Measurements from ENCODE around the gene RPTOR. TPM values are rescaled to one million over a fixed set of nuclear protein-coding genes. Genes with fewer than 3 reads are reported as not detected.
A peak's percentile ranks its signal among the peaks of the same experiment; 100 is the strongest.

Gene RPTOR
- total RNA-seq, 2 experiments from 2014 or later: 48.7 to 58.2 TPM

DNA sequence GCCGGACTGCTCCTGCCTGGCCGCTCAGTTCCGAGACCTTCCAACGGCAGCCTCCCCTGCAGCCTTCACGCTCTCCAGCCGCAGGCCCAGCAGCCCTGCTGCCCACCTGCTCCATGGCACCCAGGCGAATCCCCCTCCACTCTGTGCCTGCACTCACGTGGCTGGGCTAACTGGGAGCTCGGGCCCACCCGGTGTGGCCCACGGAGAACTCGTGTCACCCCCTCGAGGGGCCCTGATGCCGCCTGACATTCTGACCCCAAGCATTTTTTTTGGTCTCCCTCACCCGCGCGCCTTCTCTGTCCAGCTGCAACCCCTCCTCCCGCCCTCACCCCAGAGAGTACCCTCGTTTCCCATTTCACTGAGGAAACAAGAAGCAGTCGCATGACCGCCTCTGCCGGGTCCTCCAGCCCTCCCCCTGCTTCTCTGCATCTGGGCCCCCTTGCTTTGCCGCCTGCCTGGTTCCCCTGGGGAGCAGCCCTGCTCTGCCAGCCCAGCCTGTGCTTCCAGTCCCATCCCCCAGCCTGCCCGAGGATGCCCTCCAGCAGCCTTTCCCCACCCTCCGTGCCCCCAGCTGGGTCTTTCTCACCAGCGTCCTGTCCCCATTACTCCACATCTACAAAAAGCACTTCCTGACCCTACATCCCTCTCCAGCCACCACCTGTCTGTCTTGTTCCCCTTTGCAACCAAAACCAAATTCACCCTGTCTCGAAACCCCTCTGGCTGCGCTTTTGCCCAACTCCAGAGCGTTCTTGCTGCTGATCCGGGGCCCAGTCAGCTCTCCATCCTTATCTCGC lies 300.6 kb downstream of the RPTOR start:
- Mint-ChIP-seq H3K36me3 (ENCODE audit: low read depth) (peaks cover 46% of the 10 kb centered on the region), H3K4me3 (no peak overlapping the region), H3K9me3 (no peaks in the 10 kb centered on the region), H3K27me3 (no peaks in the 10 kb centered on the region), H3K27ac (peak overlapping the region; percentile 94), H3K4me1 (peaks cover 68% of the 10 kb centered on the region)
- POLR2A ChIA-PET: interaction anchor here (0.7 kb wide), 1 partner anchor 188 kb away, joined by 3 read pairs; no protein-coding TSS in a partner anchor
- CTCF ChIA-PET: interaction anchor here (0.7 to 2.2 kb wide), 4 partner anchors 9 to 54 kb away, joined by 3 to 6 read pairs (median 5); no protein-coding TSS in a partner anchor
- DNase-seq: no peak

DNA sequence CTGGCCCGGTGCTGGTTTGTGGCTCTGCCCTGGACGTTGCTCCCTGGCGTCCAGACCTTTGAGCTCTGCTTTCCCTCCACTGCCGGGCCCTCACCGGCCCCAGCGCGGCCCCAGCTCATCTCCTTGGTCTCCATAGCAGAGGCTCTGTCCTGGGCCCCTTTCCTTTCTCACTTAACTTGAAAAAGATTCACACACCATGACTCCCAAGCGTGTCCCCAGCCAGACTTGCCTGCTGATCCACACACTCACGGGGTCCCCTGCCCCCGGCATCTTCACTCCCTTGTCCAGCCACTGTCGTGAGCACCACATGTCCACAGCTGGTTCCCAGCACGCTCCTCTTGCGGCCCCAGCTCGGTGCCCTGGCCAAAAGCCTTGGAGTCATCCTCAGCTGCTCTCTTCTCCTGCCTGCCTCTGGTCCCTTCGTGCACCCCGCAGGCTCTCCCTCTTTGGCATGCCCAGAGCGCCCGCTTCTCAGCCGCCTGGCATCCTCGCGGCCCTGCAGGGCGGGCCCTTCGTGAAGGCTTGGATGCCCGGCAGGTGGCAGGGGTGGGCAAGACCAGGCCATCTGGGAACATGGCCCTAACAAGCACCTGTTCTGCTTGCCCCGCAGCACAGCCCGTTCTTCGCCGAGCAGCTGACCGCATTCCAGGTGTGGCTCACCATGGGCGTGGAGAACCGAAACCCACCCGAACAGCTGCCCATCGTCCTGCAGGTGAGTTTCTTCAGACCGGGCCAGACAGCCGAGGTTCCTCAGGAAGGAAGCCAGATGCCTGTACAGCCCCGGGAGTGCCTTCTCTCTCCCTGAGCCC lies 301.4 kb downstream of the RPTOR start:
- H3K36me3 Mint-ChIP-seq (ENCODE audit: low read depth): peaks cover 52% of the 10 kb centered on the region
- peak overlapping the region; percentile 94 for H3K27ac Mint-ChIP-seq
- H3K4me1 Mint-ChIP-seq: peaks cover 76% of the 10 kb centered on the region
- no peak for DNase-seq
- CTCF ChIA-PET: interaction anchor here (0.7 to 2.2 kb wide), 5 partner anchors 10 to 53 kb away, joined by 3 to 6 read pairs (median 4); no protein-coding TSS in a partner anchor
- H3K9me3 Mint-ChIP-seq: no peaks in the 10 kb centered on the region
- H3K27me3 Mint-ChIP-seq: no peaks in the 10 kb centered on the region
- POLR2A ChIA-PET: interaction anchor here (0.7 kb wide), 1 partner anchor 189 kb away, joined by 3 read pairs; no protein-coding TSS in a partner anchor
- H3K4me3 Mint-ChIP-seq: no peak overlapping the region

DNA sequence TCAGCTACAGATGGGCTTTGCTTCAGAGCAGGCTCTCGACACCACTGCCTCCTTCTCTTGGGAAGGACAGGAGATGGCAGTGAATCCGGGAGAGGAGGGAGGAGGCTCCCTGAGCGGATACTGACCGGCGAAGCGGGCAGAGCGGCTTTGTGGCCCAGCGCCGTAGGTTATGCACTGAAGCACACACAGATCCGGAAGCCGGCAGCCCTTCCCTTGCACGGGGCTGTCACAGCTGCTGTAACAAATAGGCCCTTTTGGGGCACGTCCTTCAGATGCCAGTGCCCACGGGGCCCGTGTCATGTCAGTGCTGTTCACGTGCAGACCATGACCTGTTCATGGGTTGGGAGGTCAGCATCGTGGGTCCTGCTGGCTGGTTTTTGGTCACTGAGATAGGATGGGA lies 302.3 kb downstream of the RPTOR start:
- peak overlapping the region; percentile 12 for H3K4me3 Mint-ChIP-seq
- H3K4me1 Mint-ChIP-seq: peaks cover 85% of the 10 kb centered on the region
- ChIA-PET CTCF (interaction anchor here (0.7 to 2.2 kb wide), 6 partner anchors 9 to 53 kb away, joined by 3 to 10 read pairs (median 4); no protein-coding TSS in a partner anchor), POLR2A (interaction anchor here (0.7 to 1.7 kb wide), 4 partner anchors 9 to 54 kb away, joined by 3 to 11 read pairs (median 4); no protein-coding TSS in a partner anchor)
- peak overlapping the region; percentile 94 for H3K27ac Mint-ChIP-seq
- peaks cover 56% of the 10 kb centered on the region for H3K36me3 Mint-ChIP-seq (ENCODE audit: low read depth)
- no peaks in the 10 kb centered on the region for H3K27me3 Mint-ChIP-seq
- H3K9me3 Mint-ChIP-seq: no peaks in the 10 kb centered on the region
- DNase-seq: no peak

DNA sequence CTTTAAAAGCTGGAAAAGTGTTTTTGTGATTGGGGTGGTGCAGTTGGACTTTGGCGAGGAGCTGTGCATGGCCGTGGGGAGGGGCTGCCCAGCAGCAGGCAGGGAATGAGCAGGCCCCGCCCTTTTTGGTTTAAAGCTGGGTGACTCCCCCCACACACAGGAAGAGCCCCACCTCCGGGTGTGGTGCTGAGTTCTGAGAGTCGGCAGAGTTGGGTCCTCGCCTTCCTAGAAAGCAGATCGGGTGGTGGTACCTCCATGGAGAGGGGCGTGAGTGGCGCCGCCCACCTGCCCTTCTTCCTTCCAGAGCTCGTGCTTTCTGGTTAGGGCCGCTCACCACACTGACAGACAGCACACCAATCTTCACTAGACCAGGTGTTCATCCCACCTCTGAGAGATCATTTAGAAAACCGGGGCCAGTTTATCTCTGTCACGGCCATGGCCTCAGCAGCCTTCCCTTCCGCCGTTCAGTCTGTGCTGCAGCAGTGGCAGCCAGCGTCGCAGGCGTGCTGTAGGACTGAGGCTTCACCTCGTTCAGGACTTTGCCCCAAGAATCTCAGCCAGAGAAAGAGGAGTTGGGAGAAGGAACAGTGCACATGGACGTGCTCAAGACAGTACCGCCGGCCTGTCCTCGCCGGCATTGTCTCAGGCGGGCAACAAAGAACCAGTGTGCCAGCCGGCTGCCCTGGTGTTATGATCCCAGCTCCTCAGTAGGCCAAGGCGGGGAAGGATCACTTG lies 303.0 kb downstream of the RPTOR start:
- H3K4me3 Mint-ChIP-seq: peak overlapping the region; percentile 12
- no peaks in the 10 kb centered on the region for H3K27me3 Mint-ChIP-seq
- H3K27ac Mint-ChIP-seq: peak overlapping the region; percentile 94
- ChIA-PET POLR2A (interaction anchor here (0.6 to 1.7 kb wide), 7 partner anchors 9 to 55 kb away, joined by 3 to 11 read pairs (median 4); no protein-coding TSS in a partner anchor), CTCF (interaction anchor here (0.6 to 2.2 kb wide), 7 partner anchors 9 to 57 kb away, joined by 3 to 10 read pairs (median 3); no protein-coding TSS in a partner anchor)
- H3K4me1 Mint-ChIP-seq: peaks cover 88% of the 10 kb centered on the region
- H3K36me3 Mint-ChIP-seq (ENCODE audit: low read depth): peaks cover 63% of the 10 kb centered on the region
- peak; percentile 87 for DNase-seq
- H3K9me3 Mint-ChIP-seq: no peaks in the 10 kb centered on the region

DNA sequence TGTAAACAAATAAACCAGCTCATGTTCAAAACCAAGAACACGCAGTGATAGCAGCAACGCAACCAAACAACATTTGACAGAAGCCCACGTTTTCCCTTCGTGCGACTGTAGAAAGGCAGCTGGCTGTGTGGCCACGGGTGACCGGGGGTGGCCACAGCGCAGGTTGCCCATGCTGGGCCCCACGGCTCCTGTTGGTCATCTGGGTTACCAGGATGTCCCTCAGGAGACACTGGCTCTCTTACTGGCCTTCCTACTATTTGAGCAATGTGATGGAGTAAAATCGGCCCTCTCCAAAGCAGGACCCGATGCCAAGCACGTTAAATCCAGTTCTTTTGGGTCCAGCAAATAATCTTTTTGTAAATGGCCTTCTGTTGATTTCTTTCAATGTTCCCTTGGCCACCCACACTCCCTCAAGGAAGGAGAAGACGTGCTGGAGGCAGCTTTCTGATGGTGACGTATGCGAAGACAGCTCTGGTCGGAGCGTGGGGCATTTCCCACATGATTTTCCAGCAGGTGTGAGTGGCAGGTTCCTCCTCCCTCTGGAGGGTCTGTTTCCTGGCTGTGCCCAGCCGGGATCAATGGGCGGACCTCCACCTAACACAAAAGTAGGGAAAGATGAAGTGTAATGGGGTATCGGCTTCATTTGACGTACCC lies 303.9 kb downstream of the RPTOR start:
- POLR2A ChIA-PET: interaction anchor here (1.0 to 1.7 kb wide), 3 partner anchors 8 to 43 kb away, joined by 4 to 11 read pairs (median 5); no protein-coding TSS in a partner anchor
- H3K27me3 Mint-ChIP-seq: no peaks in the 10 kb centered on the region
- peak overlapping the region; percentile 94 for H3K27ac Mint-ChIP-seq
- DNase-seq: no peak
- no peak overlapping the region for H3K4me3 Mint-ChIP-seq
- H3K9me3 Mint-ChIP-seq: no peaks in the 10 kb centered on the region
- CTCF ChIA-PET: interaction anchor here (0.8 to 2.2 kb wide), 5 partner anchors 8 to 20 kb away, joined by 3 to 10 read pairs (median 4); no protein-coding TSS in a partner anchor
- H3K4me1 Mint-ChIP-seq: peaks cover 90% of the 10 kb centered on the region
- H3K36me3 Mint-ChIP-seq (ENCODE audit: low read depth): peaks cover 70% of the 10 kb centered on the region

DNA sequence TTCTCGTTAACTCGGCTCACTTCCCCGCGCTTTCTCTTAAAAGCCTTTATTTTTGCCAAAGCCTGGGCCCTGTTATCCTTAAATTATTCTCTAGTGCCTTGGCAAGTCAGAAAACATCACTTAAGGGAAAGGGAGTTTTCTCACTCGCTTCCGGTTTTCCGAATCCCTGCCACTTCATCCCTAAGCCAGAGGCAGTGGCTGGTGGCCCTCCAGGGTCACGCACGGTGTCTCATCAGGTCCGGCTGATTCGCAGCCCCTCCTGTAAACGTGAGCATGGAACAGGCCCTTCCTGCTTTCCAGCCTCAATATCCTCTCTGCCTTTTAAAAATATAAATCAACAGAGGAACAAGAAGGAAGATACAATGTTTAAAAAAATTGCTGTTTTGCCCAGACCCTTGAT lies 304.5 kb downstream of the RPTOR start:
- H3K27ac Mint-ChIP-seq: peak overlapping the region; percentile 94
- H3K4me1 Mint-ChIP-seq: peaks cover 89% of the 10 kb centered on the region
- CTCF ChIA-PET: interaction anchor here (1.3 to 1.6 kb wide), 3 partner anchors 10 to 15 kb away, joined by 3 to 4 read pairs (median 3); no protein-coding TSS in a partner anchor
- no peaks in the 10 kb centered on the region for H3K27me3 Mint-ChIP-seq
- H3K9me3 Mint-ChIP-seq: no peaks in the 10 kb centered on the region
- peaks cover 70% of the 10 kb centered on the region for H3K36me3 Mint-ChIP-seq (ENCODE audit: low read depth)
- DNase-seq: no peak
- H3K4me3 Mint-ChIP-seq: no peak overlapping the region
- POLR2A ChIA-PET: no interaction called here

DNA sequence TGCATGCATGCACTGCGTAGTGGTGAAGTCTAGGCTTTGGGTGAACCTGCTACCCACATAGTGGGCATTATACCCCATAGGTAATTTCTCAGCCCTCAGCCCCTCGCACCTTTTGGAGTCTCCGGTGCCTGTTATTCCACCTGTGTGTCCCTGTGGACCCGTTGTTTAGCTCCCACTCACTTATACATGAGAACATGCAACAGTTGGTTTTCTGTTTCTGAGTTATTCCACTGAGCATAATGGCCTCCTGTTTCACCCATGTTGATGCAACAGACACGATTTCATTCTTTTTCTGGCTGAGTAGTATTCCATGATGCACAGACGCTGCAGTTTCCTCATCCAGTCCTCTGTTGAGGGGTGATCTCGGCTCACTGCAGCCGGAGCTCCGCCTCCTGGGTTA lies 305.5 kb downstream of the RPTOR start:
- peaks cover 92% of the 10 kb centered on the region for H3K4me1 Mint-ChIP-seq
- no peaks in the 10 kb centered on the region for H3K27me3 Mint-ChIP-seq
- ChIA-PET CTCF (interaction anchor here (1.3 to 1.6 kb wide), 2 partner anchors 10 to 11 kb away, joined by 3 to 4 read pairs; no protein-coding TSS in a partner anchor), POLR2A (no interaction called here)
- H3K9me3 Mint-ChIP-seq: no peaks in the 10 kb centered on the region
- peaks cover 80% of the 10 kb centered on the region for H3K36me3 Mint-ChIP-seq (ENCODE audit: low read depth)
- H3K4me3 Mint-ChIP-seq: no peak overlapping the region
- peak overlapping the region; percentile 94 for H3K27ac Mint-ChIP-seq
- no peak for DNase-seq

DNA sequence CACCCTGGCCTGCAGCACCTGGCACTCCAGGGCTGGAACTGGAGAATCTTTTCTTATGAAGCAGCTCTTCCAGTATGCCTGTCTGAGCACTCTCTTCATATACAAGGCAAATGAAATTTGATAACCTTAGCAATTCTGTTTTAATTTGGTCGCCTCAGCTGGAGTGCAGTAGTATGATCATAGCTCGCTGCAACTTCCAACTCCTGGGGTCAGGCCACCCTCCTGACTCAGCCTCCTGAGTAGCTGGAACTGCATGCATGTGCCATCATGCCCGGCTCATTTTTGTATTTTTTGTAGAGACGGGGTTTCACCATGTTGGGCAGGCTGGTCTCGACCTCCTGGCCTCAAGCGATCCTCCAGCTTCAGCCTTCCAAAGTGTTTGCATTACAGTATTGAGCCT lies 306.2 kb downstream of the RPTOR start:
- no peak for DNase-seq
- POLR2A ChIA-PET: no interaction called here
- H3K27me3 Mint-ChIP-seq: no peaks in the 10 kb centered on the region
- H3K9me3 Mint-ChIP-seq: no peaks in the 10 kb centered on the region
- H3K4me1 Mint-ChIP-seq: peaks cover 92% of the 10 kb centered on the region
- CTCF ChIA-PET: interaction anchor here (0.7 to 1.6 kb wide), 4 partner anchors 9 to 38 kb away, joined by 3 to 4 read pairs (median 3); no protein-coding TSS in a partner anchor
- peak overlapping the region; percentile 73 for H3K27ac Mint-ChIP-seq
- no peak overlapping the region for H3K4me3 Mint-ChIP-seq
- H3K36me3 Mint-ChIP-seq (ENCODE audit: low read depth): peaks cover 77% of the 10 kb centered on the region

DNA sequence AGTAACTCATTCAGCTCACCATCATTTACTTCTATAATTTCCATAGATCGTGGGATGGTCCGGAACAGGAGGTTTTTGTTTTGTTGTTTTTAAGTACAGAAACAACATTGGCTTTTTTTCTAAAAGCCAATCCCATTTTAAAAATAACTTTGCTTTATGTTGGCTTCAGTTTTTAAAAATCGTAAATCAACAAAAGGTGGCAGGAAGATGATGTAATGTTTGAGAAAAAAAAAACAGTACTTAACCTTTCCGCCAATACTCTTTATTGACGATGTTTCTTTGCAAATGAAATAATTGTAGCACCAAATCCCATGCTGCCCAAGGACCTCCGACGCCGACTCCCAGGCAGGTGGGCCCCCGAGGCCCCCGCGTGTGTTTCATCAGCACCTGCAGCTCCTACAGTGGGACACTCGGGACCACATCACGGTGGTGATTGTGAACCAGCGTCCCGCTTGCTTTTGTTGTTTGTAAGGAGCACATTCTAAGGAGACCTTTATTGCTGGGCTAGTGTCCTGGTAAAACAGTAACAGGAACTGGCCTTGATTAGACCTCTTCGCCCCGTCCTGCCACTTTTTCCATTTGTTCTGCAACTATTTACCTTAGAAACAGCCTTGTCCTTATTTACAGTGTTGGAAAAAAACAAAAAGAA lies 306.8 kb downstream of the RPTOR start:
- Mint-ChIP-seq H3K4me1 (peaks cover 92% of the 10 kb centered on the region), H3K36me3 (ENCODE audit: low read depth) (peaks cover 77% of the 10 kb centered on the region), H3K4me3 (no peak overlapping the region), H3K9me3 (no peaks in the 10 kb centered on the region), H3K27ac (peak overlapping the region; percentile 73), H3K27me3 (no peaks in the 10 kb centered on the region)
- ChIA-PET CTCF (interaction anchor here (0.7 kb wide), 2 partner anchors 9 to 39 kb away, joined by 3 read pairs; no protein-coding TSS in a partner anchor), POLR2A (no interaction called here)
- no peak for DNase-seq

DNA sequence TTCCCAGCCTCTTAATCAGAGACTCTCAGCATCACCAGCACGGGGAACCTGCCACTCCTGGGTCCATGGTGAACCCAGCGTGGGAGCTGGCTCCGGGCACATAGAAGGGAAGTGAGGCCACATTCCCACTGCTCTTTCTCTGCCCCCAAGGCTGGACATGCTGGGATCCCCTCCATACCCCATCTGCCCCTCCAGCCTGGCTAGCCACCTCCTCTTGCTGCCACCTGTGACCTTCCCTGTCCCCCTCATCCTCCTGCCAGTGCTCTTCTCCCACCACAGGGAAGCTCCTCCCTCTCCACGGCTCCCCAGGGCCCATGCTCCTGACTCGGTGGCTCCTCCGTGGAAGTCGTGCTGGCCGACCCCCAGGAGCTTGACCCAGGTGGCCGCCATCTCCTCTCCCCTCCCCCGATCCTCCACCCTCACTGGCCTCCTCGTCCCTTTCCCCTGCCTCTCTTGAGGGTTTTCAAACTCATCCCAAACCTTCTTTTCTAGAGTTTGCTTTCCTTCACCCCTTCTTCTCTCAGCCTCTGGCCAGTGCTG lies 307.9 kb downstream of the RPTOR start:
- no peaks in the 10 kb centered on the region for H3K9me3 Mint-ChIP-seq
- no peak for DNase-seq
- peaks cover 92% of the 10 kb centered on the region for H3K4me1 Mint-ChIP-seq
- no peaks in the 10 kb centered on the region for H3K27me3 Mint-ChIP-seq
- ChIA-PET POLR2A (no interaction called here), CTCF (interaction anchor here (0.8 kb wide), 1 partner anchor 9 kb away, joined by 3 read pairs; no protein-coding TSS in a partner anchor)
- peak overlapping the region; percentile 73 for H3K27ac Mint-ChIP-seq
- H3K4me3 Mint-ChIP-seq: no peak overlapping the region
- peaks cover 75% of the 10 kb centered on the region for H3K36me3 Mint-ChIP-seq (ENCODE audit: low read depth)

DNA sequence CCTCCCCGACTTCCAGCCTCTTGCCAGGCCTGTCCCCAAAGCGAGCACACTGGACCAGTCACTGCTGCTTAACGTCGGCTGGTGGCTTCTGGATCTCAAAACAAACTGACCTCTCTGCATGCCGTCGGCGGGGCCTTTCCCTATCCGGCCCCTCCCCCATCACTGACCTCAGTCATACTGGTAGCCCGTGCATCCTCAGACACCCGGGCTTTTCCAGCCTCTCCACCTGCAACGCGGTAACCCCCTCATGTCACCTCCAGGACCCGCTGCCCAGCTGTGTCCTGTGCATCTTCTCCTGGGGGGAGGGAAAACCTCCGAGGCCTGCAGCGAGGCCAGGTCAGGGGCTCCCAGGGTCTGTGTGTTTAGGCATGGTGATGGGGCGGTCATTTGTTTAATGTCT lies 308.4 kb downstream of the RPTOR start:
- Mint-ChIP-seq H3K27me3 (no peaks in the 10 kb centered on the region), H3K4me1 (peaks cover 92% of the 10 kb centered on the region), H3K9me3 (no peaks in the 10 kb centered on the region), H3K36me3 (ENCODE audit: low read depth) (peaks cover 74% of the 10 kb centered on the region), H3K4me3 (no peak overlapping the region), H3K27ac (peak overlapping the region; percentile 64)
- CTCF ChIA-PET: no interaction called here
- POLR2A ChIA-PET: no interaction called here
- DNase-seq: no peak

Measured in activated CD4-positive, alpha-beta T cell treated with anti-CD3 and anti-CD28 coated beads, Interleukin-2, amount 10 ng/mL, durations not matched to agents 7 days and 5 days (primary cell).